Karpas-422 (cell line): ENCODE measurements around the gene GJA3. TPM values are rescaled to one million over a fixed set of nuclear protein-coding genes. Genes with fewer than 3 reads are reported as not detected.

ENCODE experiments used
- DNase-seq: peaks from one replicate; pipeline ENCODE4 v3.0.0-alpha.2; 2015
- H2AFZ ChIP-seq: fragments of 200-600 bp; sonication (generic); 2 replicates; pipeline ENCODE4 v1.6.1; 2014; ENCODE audit warnings: antibody characterized with exemption, low read length, mixed read lengths
- H3K27ac ChIP-seq: fragments of 200-600 bp; sonication (generic); 2 replicates; pipeline ENCODE4 v1.5.1; 2014; ENCODE audit warnings: mild to moderate bottlenecking, low read length, moderate library complexity
- H3K27me3 ChIP-seq: fragments of 200-600 bp; sonication (generic); 2 replicates; pipeline ENCODE4 v1.6.1; 2014; ENCODE audit warnings: low read length, mixed read lengths
- H3K36me3 ChIP-seq: fragments of 200-600 bp; sonication (generic); 2 replicates; pipeline ENCODE4 v1.6.1; 2014; ENCODE audit warnings: low read length, mixed read lengths; ENCODE audit not compliant: insufficient read depth
- H3K4me1 ChIP-seq: fragments of 200-600 bp; sonication (generic); 2 replicates; pipeline ENCODE4 v1.6.1; 2014; ENCODE audit warnings: mild to moderate bottlenecking, low read length, mixed read lengths
- H3K4me2 ChIP-seq: fragments of 200-600 bp; sonication (generic); 2 replicates; pipeline ENCODE4 v1.6.1; 2014; ENCODE audit warnings: low read length, low read depth, mild to moderate bottlenecking; ENCODE audit not compliant: poor library complexity, severe bottlenecking
- H3K4me3 ChIP-seq: fragments of 200-600 bp; sonication (generic); 2 replicates; pipeline ENCODE4 v1.5.1; 2014; ENCODE audit warnings: mild to moderate bottlenecking, antibody characterized with exemption, low read length, mixed read lengths
- H3K79me2 ChIP-seq: fragments of 200-600 bp; sonication (generic); 2 replicates; pipeline ENCODE4 v1.6.1; 2014; ENCODE audit warnings: mild to moderate bottlenecking, low read length, mixed read lengths
- H3K9ac ChIP-seq: fragments of 200-600 bp; sonication (generic); 2 replicates; pipeline ENCODE4 v1.6.0; 2014; ENCODE audit warnings: low read length
- H3K9me2 ChIP-seq: fragments of 200-600 bp; sonication (generic), shearing (Covaris generic); replicated peaks from 2 replicates; pipeline ENCODE4 v1.6.0; 2014; ENCODE audit warnings: mild to moderate bottlenecking, low read length, moderate library complexity; ENCODE audit not compliant: insufficient read depth
- H3K9me3 ChIP-seq: fragments of 300-700, 200-600 bp; sonication (generic); 2 replicates; pipeline ENCODE4 v1.6.1; 2014; ENCODE audit warnings: low read length, mixed read lengths
- H4K20me1 ChIP-seq: fragments of 200-600 bp; sonication (generic); 2 replicates; pipeline ENCODE4 v1.6.1; 2014; ENCODE audit warnings: mild to moderate bottlenecking, antibody characterized with exemption, low read length, low read depth; ENCODE audit not compliant: insufficient read depth
- total RNA-seq: library from RNA; depleted of rRNA; stranded (reverse); fragments of >200 nt; shearing (Covaris generic); gene quantifications from 2 replicates; pipeline ENCODE4 v1.2.3, GENCODE V29; 2014; ENCODE audit warnings: low replicate concordance

GJA3 gene
- total RNA-seq, 1 experiment from 2014 or later, result 5.0 TPM

DNA sequence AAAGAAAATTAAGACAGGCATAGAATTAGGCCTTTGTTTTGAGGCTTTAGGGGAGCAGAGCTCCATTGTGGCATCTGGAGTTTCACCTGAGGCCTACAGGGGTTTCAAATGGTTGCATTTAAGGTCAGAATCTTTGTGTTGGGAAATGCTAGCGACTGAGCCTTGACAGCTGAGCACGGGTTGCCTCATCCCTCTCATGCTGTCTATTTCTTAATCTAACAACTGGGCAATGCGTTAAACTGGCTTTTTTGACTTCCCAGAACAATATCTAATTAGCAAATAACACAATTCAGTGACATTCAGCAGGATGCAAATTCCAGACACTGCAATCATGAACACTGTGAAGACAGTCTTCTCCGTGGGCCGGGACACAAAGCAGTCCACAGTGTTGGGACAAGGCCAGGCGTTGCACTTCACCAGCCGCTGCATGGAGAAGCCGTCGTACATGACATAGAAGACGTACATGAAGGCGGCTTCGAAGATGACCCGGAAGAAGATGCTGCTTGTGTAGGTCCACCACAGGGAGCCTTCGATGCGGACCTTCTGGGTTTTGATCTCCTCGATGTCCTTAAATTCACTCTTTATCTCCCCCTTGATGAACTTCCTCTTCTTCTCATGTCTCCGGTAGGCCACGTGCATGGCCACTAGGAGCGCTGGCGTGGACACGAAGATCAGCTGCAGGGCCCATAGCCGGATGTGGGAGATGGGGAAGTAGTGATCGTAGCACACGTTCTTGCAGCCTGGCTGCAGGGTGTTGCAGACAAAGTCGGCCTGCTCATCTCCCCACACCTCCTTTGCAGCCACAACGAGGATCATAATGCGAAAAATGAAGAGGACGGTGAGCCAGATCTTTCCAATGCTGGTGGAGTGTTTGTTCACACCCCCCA is 28.1 kb upstream of the GJA3 start:
- DNase-seq, result peak; percentile 62
- no peaks in the 10 kb centered on the region for H3K9me3 ChIP-seq
- no peak overlapping the region for H3K27ac ChIP-seq
- no peak overlapping the region for H3K4me3 ChIP-seq
- H3K79me2 ChIP-seq, result no peaks in the 10 kb centered on the region
- peak overlapping the region; percentile 10; the same call in 1 of the 2 replicates for H2AFZ ChIP-seq
- no peaks in the 10 kb centered on the region for H3K9me2 ChIP-seq
- no peak overlapping the region for H3K4me2 ChIP-seq
- H4K20me1 ChIP-seq, result no peaks in the 10 kb centered on the region
- H3K4me1 ChIP-seq, result peaks cover 23% of the 10 kb centered on the region
- H3K27me3 ChIP-seq, result no peaks in the 10 kb centered on the region
- H3K9ac ChIP-seq, result no peak overlapping the region
- no peaks in the 10 kb centered on the region for H3K36me3 ChIP-seq

DNA sequence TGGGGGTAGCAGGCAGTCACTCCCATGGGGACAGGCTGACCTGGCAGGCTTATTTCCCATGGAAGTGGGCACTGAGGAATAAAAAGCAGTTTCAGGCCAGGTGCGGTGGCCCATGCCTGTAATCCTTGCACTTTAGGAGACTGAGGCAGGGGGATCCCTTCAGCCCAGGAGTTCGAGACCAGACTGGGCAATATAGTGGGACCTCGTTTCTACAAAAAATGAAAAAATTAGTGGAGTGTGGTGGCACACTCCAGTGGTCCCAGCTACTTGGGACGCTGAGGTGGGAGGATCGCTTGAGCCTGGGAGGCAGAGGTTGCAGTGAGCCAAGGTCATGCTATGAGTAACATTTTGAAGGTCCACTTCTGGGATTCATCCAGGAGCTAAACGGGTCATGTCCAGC is 25.9 kb upstream of the GJA3 start:
- Histone ChIP-seq H3K79me2 (no peaks in the 10 kb centered on the region), H3K36me3 (no peaks in the 10 kb centered on the region), H3K4me3 (no peak overlapping the region), H3K9me3 (no peaks in the 10 kb centered on the region), H3K9me2 (no peaks in the 10 kb centered on the region), H2AFZ (no peak overlapping the region), H3K4me1 (peaks cover 28% of the 10 kb centered on the region), H3K4me2 (no peak overlapping the region), H4K20me1 (no peaks in the 10 kb centered on the region), H3K27me3 (no peaks in the 10 kb centered on the region), H3K27ac (no peak overlapping the region), H3K9ac (no peak overlapping the region)
- DNase-seq, result no peak

DNA sequence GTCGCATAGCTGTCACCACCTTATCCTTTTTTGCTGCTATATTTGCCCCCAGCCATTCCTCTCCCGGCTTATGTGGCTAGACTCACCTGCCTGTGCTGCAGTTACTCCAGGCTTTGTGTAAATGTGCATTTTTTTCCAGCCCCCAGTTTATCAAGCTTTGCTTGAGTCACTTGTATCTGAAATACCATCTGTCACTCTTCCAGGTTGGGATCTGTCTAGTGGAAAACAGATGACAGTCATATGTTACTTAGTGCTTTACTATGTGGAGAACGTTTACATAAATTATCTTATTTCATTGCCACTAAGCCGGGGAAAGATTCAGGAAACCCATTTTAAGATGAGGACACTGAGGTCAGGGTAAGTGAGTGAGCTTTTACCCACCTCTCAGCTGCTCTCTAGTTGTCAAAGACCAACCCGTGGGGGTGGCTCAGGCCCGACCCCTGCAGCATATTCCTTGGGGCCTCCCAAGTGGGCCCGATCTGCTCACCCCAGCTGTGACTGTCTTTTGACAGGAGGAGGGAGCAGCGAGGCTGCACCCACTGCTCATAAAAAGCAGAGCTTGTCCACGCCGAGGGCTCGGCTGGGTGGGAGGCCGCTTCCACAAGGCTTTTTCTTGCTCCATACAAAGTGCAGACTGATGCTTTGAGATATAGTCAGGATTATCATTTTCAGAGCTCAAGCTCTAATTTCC is 24.7 kb upstream of the GJA3 start:
- H3K4me3 ChIP-seq, result no peak overlapping the region
- DNase-seq, result no peak
- H3K27me3 ChIP-seq, result no peaks in the 10 kb centered on the region
- H3K4me1 ChIP-seq, result peaks cover 28% of the 10 kb centered on the region
- no peak overlapping the region for H3K9ac ChIP-seq
- no peaks in the 10 kb centered on the region for H3K9me2 ChIP-seq
- H3K79me2 ChIP-seq, result no peaks in the 10 kb centered on the region
- no peak overlapping the region for H3K27ac ChIP-seq
- no peaks in the 10 kb centered on the region for H3K36me3 ChIP-seq
- no peaks in the 10 kb centered on the region for H4K20me1 ChIP-seq
- H2AFZ ChIP-seq, result no peak overlapping the region
- no peak overlapping the region for H3K4me2 ChIP-seq
- H3K9me3 ChIP-seq, result no peaks in the 10 kb centered on the region

DNA sequence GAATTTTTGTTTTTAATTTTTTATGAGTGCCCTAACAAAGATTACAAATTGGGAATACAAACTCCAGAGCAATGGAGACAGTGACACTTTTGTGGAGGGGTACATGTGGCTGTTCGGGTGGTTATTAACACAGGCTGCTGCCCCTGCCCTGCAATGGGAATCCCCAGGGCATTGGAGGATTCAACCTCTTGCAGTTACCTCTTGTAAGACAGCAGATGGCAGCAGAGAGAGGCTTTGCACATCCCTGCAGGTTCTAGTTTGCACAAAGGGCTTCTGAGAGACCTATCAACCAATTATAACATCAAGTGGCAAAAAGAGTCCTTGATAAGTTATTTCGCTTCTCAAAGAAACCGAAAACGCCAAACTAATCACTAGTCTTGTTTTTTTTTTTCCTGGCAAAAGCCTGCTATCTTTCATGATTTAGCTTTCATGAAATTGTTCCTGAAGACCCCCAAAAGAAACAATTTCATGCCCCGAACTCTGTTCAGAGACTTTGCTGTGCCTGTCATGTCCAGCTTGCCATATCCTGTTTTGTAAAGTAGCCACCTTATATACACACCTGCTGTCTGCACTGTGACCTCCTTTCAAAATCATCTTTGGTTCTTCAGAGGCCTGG is 21.5 kb upstream of the GJA3 start:
- H3K4me2 ChIP-seq, result no peak overlapping the region
- H3K27me3 ChIP-seq, result no peaks in the 10 kb centered on the region
- no peaks in the 10 kb centered on the region for H3K9me3 ChIP-seq
- no peak overlapping the region for H3K4me3 ChIP-seq
- H4K20me1 ChIP-seq, result no peaks in the 10 kb centered on the region
- H2AFZ ChIP-seq, result no peak overlapping the region
- H3K27ac ChIP-seq, result no peak overlapping the region
- H3K9me2 ChIP-seq, result no peaks in the 10 kb centered on the region
- H3K36me3 ChIP-seq, result no peaks in the 10 kb centered on the region
- peak; percentile 90 for DNase-seq
- peaks cover 20% of the 10 kb centered on the region for H3K4me1 ChIP-seq
- no peak overlapping the region for H3K9ac ChIP-seq
- H3K79me2 ChIP-seq, result no peaks in the 10 kb centered on the region

DNA sequence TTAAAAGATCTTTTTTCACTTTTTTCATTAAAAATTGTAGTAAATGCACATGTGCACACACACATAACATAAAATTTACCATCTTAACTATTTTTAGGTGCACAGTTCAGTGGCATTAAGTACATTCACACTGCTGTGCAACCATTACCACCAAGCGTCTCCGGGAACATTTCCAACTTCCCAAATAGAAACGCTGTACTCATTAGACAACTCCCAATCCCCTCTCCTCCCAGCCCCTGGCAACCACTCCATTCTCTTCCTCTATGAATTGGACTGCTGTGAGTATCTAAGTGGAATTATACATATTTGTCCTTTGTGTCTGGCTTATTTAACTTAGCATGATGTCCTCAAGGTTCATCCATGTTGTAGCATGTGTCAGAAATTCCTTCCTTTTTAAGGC is 20.3 kb upstream of the GJA3 start:
- H3K79me2 ChIP-seq, result no peaks in the 10 kb centered on the region
- H3K4me1 ChIP-seq, result peaks cover 25% of the 10 kb centered on the region
- no peak overlapping the region for H3K4me2 ChIP-seq
- no peak overlapping the region for H3K4me3 ChIP-seq
- H2AFZ ChIP-seq, result no peak overlapping the region
- no peak overlapping the region for H3K9ac ChIP-seq
- no peaks in the 10 kb centered on the region for H4K20me1 ChIP-seq
- no peak overlapping the region for H3K27ac ChIP-seq
- H3K36me3 ChIP-seq, result no peaks in the 10 kb centered on the region
- DNase-seq, result no peak
- no peaks in the 10 kb centered on the region for H3K9me2 ChIP-seq
- no peaks in the 10 kb centered on the region for H3K9me3 ChIP-seq
- no peaks in the 10 kb centered on the region for H3K27me3 ChIP-seq

DNA sequence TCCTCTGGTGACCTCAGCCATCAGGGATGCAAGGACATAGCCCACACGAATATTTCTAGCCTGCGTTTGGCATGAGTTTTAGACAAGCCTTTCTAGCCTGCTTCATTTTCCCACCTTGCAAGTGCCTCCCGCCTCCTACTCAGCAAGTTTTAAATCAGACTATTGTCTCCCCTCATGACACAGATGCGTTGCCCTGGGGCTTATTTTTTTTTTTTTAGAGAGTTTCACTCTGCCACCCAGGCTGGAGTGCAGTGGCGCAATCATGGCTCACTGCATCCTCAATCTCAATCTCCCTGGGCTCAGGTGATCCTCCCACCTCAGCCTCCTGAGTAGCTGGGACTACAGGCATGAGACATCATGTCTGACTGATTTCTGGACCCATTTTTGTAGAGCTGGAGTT is 17.3 kb upstream of the GJA3 start:
- Histone ChIP-seq H3K36me3 (no peaks in the 10 kb centered on the region), H4K20me1 (no peaks in the 10 kb centered on the region), H3K4me2 (no peak overlapping the region), H3K9me3 (no peaks in the 10 kb centered on the region), H3K27me3 (no peaks in the 10 kb centered on the region), H3K4me1 (peaks cover 56% of the 10 kb centered on the region), H3K27ac (no peak overlapping the region), H3K9ac (no peak overlapping the region), H3K9me2 (no peaks in the 10 kb centered on the region), H2AFZ (no peak overlapping the region), H3K4me3 (no peak overlapping the region), H3K79me2 (no peaks in the 10 kb centered on the region)
- DNase-seq, result no peak

DNA sequence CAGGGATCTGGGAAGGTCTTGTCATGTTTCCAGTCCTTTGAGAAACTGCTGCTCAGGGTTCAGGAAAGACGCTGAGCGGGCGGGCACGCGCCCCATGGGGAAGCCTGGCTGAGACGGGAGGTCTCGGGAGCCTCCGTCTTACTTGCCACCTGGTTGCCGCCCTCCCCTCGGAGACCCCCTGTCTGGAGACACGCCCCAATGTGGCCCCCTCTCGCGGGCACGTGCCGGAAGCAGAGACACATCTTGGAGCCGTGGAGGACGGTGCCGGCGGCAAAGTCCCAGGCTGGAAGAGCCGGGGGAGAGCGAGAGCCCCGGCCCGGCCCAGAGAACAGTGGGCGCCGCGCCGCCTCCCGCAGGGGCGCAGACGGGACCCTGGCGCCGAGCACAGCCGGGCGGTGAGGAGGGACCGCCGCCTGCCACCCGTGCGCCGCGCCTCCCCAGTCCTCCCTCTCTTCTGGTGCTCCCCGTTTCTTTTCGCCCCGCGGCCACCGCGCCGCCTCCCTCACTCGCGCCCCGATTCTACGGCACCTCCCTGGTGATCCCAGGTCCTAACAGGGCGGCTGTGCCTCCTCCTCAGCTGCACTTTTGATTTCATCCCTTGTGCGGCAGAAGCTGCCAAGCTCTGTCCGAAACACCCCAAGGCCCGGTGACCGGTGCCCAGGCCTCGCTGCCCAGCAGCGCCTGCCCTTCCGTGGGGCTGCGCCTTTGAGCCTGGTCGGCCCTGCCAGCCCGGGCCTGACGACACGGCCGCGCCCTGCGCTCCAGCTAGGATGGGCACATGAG is 16.4 kb upstream of the GJA3 start:
- no peaks in the 10 kb centered on the region for H3K9me3 ChIP-seq
- no peaks in the 10 kb centered on the region for H4K20me1 ChIP-seq
- H3K4me3 ChIP-seq, result no peak overlapping the region
- peaks cover 59% of the 10 kb centered on the region for H3K4me1 ChIP-seq
- no peak overlapping the region for H3K9ac ChIP-seq
- no peaks in the 10 kb centered on the region for H3K27me3 ChIP-seq
- H3K36me3 ChIP-seq, result no peaks in the 10 kb centered on the region
- H3K4me2 ChIP-seq, result no peak overlapping the region
- H3K27ac ChIP-seq, result no peak overlapping the region
- H2AFZ ChIP-seq, result no peak overlapping the region
- DNase-seq, result no peak
- H3K9me2 ChIP-seq, result no peaks in the 10 kb centered on the region
- no peaks in the 10 kb centered on the region for H3K79me2 ChIP-seq
